HG03097 (cell line): ENCODE results near the gene KCNC1.

ENCODE experiments used
- ATAC-seq: cut with Tn5 transposase; IDR thresholded peaks from one replicate; pipeline ENCODE4 v1.9.1; 2021; ENCODE audit not compliant: unreplicated experiment, low FRiP score

The KCNC1 gene

GRCh38 chr11:17714356-17714854 lies 20.2 kb upstream of the KCNC1 start:
- ATAC-seq: no peak

DNA sequence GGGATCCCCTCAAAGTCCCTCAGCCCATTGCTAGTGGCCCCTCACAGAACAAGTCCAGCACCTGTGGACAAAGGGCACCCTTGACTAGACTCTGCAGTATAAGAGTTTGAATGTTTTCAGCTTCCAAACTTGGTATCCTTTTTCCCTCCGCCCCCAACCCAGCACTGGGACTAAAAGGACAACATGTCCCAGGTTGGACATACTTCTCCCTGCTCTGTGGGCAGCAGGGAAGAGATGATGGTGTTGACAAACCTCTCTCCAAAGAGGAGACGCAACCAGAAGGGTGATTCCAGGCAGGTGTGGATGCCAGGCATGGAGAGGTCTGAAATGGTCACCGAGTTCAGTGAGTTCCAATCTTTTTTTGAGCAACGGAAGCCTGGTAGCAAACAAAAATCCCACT lies 19.7 kb upstream of the KCNC1 start:
- no peak for ATAC-seq

GRCh38 chr11:17716807-17717206 lies 17.8 kb upstream of the KCNC1 start:
- no peak for ATAC-seq

DNA sequence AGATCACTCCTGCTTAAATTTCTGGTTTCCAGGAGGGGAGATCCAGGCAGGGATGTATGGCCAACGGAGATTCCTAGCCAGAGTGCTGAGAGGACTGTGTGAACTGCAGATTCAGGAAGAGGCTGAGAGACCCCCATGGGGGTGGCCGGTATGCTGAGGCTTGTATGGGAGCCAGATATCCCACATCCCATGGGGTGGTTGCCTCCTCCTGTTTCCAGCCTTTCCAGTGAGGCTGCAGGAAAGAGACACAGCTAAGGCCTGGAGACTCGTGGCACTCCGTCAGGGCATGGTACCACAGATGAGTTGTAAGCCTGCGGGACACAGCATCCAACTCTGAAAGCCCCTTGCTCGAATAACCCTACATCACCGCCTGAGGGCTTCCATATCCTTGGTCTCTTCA lies 16.6 kb upstream of the KCNC1 start:
- ATAC-seq: no peak

GRCh38 chr11:17718510-17718962 lies 16.0 kb upstream of the KCNC1 start:
- ATAC-seq: no peak

DNA sequence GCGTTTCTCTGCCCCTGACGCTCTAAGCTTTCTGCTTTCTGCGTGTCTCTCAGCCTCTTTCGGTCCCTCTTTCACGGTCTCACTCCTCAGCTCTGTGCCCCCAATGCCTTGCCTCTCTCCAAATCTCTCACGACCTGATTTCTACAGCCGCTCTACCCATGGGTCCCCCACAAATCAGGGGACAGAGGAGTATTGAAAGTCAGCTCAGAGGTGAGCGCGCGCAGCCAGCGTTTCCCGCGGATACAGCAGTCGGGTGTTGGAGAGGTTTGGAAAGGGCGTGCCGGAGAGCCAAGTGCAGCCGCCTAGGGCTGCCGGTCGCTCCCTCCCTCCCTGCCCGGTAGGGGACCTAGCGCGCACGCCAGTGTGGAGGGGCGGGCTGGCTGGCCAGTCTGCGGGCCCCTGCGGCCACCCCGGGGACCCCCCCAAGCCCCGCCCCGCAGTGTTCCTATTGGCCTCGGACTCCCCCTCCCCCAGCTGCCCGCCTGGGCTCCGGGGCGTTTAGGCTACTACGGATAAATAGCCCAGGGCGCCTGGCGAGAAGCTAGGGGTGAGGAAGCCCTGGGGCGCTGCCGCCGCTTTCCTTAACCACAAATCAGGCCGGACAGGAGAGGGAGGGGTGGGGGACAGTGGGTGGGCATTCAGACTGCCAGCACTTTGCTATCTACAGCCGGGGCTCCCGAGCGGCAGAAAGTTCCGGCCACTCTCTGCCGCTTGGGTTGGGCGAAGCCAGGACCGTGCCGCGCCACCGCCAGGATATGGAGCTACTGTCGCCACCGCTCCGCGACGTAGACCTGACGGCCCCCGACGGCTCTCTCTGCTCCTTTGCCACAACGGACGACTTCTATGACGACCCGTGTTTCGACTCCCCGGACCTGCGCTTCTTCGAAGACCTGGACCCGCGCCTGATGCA lies 15.3 kb upstream of the KCNC1 start, which contains the start of gene MYOD1:
TSS of gene MYOD1 (plus strand) at position 544 of the 910 bp plus-strand sequence. CDS start at position 756, 212 bp downstream.
- ATAC-seq: no peak

GRCh38 chr11:17719938-17720795 lies 14.4 kb upstream of the KCNC1 start:
- no peak for ATAC-seq

DNA sequence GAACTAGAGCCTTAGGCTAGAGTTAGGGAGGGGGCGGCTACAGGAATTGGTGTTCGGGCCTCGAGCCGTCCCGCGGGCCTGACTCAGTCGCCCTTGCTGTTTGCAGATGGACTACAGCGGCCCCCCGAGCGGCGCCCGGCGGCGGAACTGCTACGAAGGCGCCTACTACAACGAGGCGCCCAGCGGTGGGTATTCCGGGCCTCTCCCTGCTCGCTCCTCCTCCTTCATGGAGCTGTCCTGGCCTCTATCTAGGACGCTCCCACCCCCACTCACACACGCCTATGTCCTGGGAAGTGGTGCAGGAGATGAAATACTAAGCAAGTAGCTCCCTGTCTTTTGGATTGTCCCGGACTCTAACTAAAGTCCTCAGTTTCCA lies 13.8 kb upstream of the KCNC1 start:
- no peak for ATAC-seq

DNA sequence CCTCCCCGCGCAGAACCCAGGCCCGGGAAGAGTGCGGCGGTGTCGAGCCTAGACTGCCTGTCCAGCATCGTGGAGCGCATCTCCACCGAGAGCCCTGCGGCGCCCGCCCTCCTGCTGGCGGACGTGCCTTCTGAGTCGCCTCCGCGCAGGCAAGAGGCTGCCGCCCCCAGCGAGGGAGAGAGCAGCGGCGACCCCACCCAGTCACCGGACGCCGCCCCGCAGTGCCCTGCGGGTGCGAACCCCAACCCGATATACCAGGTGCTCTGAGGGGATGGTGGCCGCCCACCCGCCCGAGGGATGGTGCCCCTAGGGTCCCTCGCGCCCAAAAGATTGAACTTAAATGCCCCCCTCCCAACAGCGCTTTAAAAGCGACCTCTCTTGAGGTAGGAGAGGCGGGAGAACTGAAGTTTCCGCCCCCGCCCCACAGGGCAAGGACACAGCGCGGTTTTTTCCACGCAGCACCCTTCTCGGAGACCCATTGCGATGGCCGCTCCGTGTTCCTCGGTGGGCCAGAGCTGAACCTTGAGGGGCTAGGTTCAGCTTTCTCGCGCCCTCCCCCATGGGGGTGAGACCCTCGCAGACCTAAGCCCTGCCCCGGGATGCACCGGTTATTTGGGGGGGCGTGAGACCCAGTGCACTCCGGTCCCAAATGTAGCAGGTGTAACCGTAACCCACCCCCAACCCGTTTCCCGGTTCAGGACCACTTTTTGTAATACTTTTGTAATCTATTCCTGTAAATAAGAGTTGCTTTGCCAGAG lies 13.2 kb upstream of the KCNC1 start:
- ATAC-seq: no peak

DNA sequence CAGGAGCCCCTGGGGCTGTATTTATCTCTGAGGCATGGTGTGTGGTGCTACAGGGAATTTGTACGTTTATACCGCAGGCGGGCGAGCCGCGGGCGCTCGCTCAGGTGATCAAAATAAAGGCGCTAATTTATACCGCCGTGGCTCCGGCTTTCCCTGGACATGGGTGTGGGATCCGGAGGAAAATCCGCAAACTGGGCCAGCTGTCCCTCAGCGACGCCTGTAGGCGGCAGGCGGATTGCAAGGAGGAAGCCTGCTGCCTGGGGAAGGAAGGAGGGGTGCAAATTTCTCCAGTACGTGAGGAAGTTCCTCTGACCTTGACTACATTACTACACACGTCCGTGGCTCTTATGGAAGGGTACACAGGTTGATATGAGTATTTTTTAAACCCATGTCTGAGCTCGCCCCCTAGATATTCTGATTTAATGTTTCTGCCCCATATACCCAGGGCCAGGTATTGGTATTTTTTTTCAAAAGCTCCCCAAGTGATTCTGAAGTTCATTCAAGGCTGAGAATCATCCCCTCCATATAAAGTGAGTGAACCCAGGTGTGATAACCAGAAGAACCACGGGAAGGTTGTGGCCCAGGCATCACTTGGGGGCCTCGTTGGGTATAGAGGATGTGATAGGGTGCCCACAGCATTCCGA lies 12.5 kb upstream of the KCNC1 start:
- no peak for ATAC-seq

DNA sequence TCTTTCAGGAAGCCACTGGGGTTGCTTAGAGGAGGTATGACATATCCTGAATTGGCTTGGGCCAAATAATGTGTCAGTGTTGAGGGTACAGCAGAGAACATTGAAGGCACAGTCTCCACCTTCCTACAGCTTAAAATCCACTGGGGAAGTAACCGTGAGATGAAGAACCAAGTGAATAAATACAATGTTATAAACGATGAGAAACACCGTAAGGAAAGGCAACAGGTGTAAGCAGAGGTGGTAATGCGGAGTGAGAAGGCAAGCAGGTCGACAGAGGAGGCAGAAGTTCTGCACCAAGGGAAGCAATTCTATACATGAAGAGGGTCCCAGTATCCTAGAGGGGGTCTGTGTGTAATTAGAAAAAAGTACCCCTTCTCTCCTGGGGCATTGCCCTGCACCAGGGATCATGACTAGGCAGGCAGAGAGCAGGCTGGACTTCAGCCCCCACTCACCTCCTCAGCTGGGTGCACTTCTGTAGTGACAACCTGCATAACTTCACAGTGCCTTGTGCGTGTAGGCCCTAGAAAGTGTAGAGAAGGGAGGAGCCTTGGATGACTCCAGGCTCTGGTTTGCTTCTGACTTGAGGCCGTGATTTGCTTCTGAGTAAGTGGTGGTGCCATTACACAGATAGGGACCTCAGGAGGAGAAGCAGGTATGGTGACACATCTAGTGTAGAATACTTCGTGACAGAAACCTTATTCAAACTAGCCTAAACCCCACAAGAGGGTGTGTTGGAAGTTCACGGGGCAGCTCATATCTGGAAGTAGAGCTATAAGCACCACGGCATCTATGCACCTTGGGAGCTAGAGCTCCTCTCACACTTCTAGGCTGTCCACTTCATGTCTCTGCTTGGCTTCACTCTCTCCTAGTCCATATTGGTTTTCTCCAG lies 10.3 kb upstream of the KCNC1 start:
- ATAC-seq: no peak

GRCh38 chr11:17725174-17725573 lies 9.4 kb upstream of the KCNC1 start:
- no peak for ATAC-seq

DNA sequence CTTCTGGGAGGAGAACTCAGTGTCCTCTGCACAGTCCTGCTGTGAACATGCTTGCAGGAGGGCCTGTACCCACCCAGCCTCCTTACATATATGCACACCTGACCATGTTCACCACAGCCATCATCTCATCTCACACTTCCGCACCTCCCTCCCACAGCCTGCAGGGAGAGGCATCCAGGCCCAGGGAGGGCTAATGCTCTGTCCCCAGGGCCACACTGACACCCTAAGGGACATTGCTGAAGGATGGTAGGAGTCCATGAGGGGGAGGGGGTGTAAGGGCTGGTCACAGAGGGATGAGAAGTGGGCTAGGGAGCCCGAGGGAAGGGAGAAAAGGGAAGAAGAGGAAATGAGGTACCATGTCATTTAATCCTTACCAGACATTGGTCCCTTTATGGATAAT lies 4.4 kb upstream of the KCNC1 start:
- no peak for ATAC-seq

- peak; percentile 74 for ATAC-seq
Observed at GRCh38 chr11:17730608-17731462, 3.7 kb upstream of the KCNC1 start.

GRCh38 chr11:17733261-17733660 lies 1.3 kb upstream of the KCNC1 start:
- no peak for ATAC-seq

DNA sequence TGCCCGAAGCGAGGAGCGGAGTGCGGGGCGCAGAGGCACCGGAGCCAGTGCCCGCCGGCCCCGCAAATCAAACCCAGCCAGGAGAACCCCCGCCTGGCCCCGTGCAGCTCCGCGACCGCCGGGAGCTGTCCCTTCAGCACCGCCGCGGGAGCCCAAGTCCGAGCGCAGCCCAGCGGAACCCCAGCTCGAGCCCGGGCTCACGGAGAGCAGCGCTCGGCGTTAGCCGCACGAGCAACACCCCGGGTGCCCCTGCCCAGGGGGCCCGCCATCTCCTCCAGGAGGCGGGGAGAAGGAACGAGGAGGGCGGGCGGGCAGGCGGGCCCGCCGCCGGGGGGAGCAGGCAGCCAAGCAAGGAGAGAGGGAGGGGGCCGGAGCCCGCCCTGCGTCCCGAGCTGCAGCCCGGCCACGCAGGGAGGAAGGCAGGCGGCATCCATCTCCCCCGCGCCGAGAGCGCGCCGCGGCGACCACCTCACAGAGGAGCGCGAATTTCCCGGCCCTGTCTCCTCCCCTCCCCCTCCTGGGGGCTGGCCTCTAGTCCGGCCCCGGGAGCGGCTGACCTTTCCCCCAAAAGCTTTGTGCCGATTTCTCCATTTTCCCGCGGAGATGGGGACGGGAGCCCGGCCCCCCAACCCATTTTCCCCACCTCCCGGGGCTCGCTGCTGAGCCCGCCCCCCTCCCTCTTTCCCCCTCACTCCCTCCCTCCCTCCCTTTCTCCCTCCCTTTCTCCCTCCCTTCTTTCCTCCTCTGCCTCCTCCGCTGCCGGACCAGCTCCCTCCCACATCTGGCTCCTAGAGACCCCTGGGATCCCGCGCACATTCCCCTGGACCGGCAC lies 621 bp downstream of the KCNC1 start:
- ATAC-seq: no peak

DNA sequence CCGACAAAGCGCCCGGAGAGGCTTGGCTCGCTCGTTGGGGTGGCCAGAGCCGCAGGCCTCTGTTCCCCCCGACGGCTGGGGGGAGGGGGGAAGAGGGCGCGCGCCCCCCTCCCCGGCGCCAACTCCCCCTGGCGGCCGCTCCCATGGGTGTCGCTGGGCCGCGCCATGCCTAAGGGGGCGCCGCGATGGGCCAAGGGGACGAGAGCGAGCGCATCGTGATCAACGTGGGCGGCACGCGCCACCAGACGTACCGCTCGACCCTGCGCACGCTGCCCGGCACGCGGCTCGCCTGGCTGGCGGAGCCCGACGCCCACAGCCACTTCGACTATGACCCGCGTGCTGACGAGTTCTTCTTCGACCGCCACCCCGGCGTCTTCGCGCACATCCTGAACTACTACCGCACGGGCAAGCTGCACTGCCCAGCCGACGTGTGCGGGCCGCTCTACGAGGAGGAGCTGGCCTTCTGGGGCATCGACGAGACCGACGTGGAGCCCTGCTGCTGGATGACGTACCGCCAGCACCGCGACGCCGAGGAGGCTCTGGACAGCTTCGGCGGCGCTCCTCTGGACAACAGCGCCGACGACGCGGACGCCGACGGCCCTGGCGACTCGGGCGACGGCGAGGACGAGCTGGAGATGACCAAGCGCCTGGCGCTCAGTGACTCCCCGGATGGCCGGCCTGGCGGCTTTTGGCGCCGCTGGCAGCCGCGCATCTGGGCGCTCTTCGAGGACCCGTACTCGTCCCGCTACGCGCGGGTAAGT lies 1.4 kb downstream of the KCNC1 start:
- ATAC-seq: no peak
